Neural crest cell (in vitro differentiated cells): ENCODE measurements around the gene DOCK9. TPM values are rescaled to one million over a fixed set of nuclear protein-coding genes. Genes with fewer than 3 reads are reported as not detected.
A peak's percentile ranks its signal among the peaks of the same experiment; 100 is the strongest.

ENCODE experiments used
- DNase-seq: peaks from one replicate; pipeline ENCODE4 v3.0.0; 2021; ENCODE audit warnings: low read depth, mixed read lengths, low spot score
- H3K27ac Mint-ChIP-seq: one replicate; pipeline ENCODE4 v1.8.0; 2021; ENCODE audit warnings: mild to moderate bottlenecking, mixed read lengths; ENCODE audit not compliant: unreplicated experiment
- H3K27me3 Mint-ChIP-seq: 2 replicates; pipeline ENCODE4 v1.8.0; 2021; ENCODE audit warnings: low read depth, mild to moderate bottlenecking, mixed read lengths
- H3K36me3 Mint-ChIP-seq: 2 replicates; pipeline ENCODE4 v1.8.0; 2021; ENCODE audit warnings: low read depth, mild to moderate bottlenecking, mixed read lengths
- H3K4me1 Mint-ChIP-seq: 2 replicates; pipeline ENCODE4 v1.8.0; 2021; ENCODE audit warnings: mixed read lengths
- H3K4me3 Mint-ChIP-seq: one replicate; pipeline ENCODE4 v1.8.0; 2021; ENCODE audit warnings: mild to moderate bottlenecking, mixed read lengths
- H3K9me3 Mint-ChIP-seq: 2 replicates; pipeline ENCODE4 v1.8.0; 2021; ENCODE audit warnings: mixed read lengths
- total RNA-seq: library from RNA; stranded (reverse); gene quantifications from 2 replicates; pipeline ENCODE4 v1.2.1, GENCODE V29; 2021
- TF ChIP-seq, protein P1 (sequence below): fragments of 200-600 bp; sonication (generic); conservative IDR thresholded peaks from 2 replicates; pipeline ENCODE4 v1.5.0; 2021; ENCODE audit warnings: antibody characterized with exemption, mild to moderate bottlenecking

DOCK9 gene
- total RNA-seq, 1 donor from 2014 or later = 6.9 TPM

DNA sequence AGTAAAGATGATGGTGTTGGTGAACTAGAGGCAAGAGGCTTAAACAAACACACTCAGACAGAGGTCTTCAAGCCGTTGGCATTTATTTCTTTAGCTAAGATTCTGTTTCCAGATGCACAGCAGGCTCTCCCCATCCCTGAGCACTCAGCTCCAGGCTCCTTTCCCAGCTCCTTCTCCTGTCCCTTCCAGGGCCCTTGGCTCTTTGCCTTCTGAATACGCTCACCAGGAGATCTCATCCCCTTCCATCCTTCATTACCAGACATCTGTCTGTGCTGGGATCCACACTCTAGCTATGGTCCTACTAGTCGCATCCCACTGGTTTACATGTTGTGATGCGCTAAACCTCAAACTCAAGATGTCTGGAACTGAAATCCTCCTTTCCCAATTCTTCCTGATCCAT, 25.3 kb upstream of the DOCK9 start:
- DNase-seq = no peak
- H3K27me3 Mint-ChIP-seq = no peaks in the 10 kb centered on the region
- H3K9me3 Mint-ChIP-seq = no peaks in the 10 kb centered on the region
- TF ChIP-seq, protein P1, sequence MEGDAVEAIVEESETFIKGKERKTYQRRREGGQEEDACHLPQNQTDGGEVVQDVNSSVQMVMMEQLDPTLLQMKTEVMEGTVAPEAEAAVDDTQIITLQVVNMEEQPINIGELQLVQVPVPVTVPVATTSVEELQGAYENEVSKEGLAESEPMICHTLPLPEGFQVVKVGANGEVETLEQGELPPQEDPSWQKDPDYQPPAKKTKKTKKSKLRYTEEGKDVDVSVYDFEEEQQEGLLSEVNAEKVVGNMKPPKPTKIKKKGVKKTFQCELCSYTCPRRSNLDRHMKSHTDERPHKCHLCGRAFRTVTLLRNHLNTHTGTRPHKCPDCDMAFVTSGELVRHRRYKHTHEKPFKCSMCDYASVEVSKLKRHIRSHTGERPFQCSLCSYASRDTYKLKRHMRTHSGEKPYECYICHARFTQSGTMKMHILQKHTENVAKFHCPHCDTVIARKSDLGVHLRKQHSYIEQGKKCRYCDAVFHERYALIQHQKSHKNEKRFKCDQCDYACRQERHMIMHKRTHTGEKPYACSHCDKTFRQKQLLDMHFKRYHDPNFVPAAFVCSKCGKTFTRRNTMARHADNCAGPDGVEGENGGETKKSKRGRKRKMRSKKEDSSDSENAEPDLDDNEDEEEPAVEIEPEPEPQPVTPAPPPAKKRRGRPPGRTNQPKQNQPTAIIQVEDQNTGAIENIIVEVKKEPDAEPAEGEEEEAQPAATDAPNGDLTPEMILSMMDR = no peak
- H3K36me3 Mint-ChIP-seq = no peaks in the 10 kb centered on the region
- H3K4me1 Mint-ChIP-seq = peaks cover 13% of the 10 kb centered on the region
- H3K4me3 Mint-ChIP-seq = no peak overlapping the region
- H3K27ac Mint-ChIP-seq = no peak overlapping the region

DNA sequence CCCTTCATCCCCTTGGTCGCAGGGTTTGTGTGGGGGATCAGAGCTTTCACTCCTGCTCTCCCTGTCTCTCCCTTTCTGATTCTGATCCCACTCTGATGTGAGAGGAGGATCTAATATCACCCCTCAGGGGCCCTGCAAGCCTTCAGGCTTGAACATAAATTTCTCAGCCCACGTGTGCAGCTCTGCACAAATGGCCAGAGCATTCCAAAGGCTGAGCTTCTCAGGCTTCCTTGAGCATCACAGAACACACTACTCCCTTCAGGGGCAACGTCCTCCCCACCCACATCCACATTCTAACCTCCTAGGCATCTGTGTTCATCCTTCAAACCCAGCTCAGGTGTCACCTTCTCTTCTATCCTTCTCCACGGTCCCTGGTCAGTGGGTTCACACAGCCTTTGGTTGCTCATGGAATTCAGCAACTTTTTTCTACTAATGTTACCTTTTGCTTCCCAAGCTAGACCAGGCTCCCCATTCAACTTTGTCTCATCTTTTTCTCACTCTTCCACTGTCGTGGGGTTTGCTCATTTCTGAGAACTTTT, 24.4 kb upstream of the DOCK9 start:
- H3K4me3 Mint-ChIP-seq = no peak overlapping the region
- peaks cover 17% of the 10 kb centered on the region for H3K4me1 Mint-ChIP-seq
- H3K36me3 Mint-ChIP-seq = no peaks in the 10 kb centered on the region
- no peaks in the 10 kb centered on the region for H3K27me3 Mint-ChIP-seq
- TF ChIP-seq, protein P1 = no peak
- H3K9me3 Mint-ChIP-seq = no peaks in the 10 kb centered on the region
- H3K27ac Mint-ChIP-seq = peak overlapping the region; percentile 68
- DNase-seq = no peak

DNA sequence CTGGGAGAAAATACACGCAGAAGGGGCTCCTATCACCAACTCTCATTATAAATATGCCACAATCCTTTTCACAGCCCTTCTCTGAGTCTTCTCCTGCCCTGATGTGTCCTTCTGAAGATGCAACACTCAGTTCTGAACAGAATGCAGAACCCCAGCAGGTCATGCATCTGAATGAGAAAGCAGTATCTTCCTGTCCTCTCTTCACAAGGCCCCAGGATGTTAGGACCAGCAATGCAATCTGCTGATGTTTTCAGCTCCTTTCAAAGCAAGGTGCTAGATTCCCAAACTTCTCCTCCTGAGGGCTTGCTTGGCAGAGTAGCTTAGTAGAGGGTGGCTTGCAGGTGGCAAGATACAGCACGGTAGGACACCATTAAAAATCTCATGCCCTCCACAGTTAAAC, 22.3 kb upstream of the DOCK9 start:
- Mint-ChIP-seq H3K27ac (no peak overlapping the region), H3K36me3 (no peaks in the 10 kb centered on the region), H3K4me3 (no peak overlapping the region), H3K4me1 (peaks cover 22% of the 10 kb centered on the region), H3K9me3 (no peaks in the 10 kb centered on the region), H3K27me3 (no peaks in the 10 kb centered on the region)
- DNase-seq = no peak
- TF ChIP-seq, protein P1 = no peak

DNA sequence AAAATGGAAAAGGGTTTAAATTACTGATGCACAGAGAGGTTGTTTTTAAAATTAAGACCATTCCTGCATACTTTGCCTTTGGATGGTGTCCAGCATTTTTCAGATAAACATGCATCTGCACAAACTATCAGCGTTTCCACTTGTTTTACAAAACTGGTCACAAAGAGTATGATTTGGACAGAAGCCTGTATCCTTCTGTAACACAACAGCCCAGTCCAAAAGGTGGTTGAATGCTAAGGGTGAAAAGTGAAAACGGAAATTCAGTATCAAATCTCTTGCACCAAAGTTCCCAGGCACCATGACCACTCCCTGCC, 21.7 kb upstream of the DOCK9 start:
- TF ChIP-seq, protein P1 = no peak

DNA sequence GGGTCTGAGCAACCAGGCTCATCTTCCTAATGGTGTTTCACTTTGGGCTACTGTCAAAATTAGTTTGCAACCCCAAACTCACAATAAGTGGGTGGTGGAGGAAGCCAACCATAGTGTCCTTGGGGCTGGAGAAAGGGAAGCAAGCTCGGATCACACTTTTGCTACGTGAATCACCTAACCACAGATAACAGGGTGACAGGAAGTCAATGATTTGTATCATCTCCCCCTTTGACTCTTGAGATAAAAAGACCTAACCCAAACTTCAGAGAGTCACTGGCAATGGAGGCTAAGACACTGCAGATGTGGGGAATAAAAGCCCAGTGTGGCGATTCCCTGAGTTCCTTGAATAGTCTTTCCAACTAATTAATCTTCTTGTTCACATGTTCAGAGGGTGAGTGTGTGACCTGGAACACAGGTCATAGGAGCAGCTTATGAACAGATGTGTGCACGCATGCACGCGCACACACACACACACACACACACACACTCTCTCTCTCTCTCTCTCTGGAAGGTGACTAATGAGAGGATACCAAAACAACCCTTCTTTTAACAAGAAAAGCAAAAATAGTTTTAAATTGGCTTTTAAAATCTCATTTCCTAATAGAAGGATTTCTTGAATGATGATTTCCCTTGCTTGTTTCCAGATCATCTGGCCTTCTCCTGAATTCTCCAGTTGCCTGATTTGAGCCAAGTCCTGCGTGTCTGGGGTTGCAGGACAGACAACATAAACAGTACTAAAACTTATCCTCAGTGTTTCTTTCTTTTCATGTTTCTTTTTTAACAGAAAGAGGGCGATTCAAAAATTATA, 21.2 kb upstream of the DOCK9 start:
- TF ChIP-seq, protein P1 = no peak
- Mint-ChIP-seq H3K27me3 (no peaks in the 10 kb centered on the region), H3K36me3 (no peaks in the 10 kb centered on the region), H3K9me3 (no peaks in the 10 kb centered on the region), H3K4me1 (peaks cover 17% of the 10 kb centered on the region), H3K4me3 (no peak overlapping the region), H3K27ac (peak overlapping the region; percentile 23)
- DNase-seq = no peak

More for the DNA sequence above, 21.7 kb upstream of the DOCK9 start:
- no peaks in the 10 kb centered on the region for H3K9me3 Mint-ChIP-seq
- H3K36me3 Mint-ChIP-seq = no peaks in the 10 kb centered on the region
- H3K27ac Mint-ChIP-seq = peak overlapping the region; percentile 23
- H3K4me3 Mint-ChIP-seq = no peak overlapping the region
- H3K4me1 Mint-ChIP-seq = peaks cover 17% of the 10 kb centered on the region
- DNase-seq = no peak
- no peaks in the 10 kb centered on the region for H3K27me3 Mint-ChIP-seq
